GM18502 (cell line): ENCODE measurements around the gene CENPH.
"Not testable (repeated sequence)": the region's sequence is repeated elsewhere in the genome, so short reads cannot be mapped to it uniquely, and the experiment has no call there.

Experiments used
- ATAC-seq: cut with Tn5 transposase; IDR thresholded peaks from one replicate; pipeline ENCODE4 v1.9.1; 2021; ENCODE audit warnings: mild to moderate bottlenecking; ENCODE audit not compliant: unreplicated experiment, poor library complexity

CENPH gene, protein sequence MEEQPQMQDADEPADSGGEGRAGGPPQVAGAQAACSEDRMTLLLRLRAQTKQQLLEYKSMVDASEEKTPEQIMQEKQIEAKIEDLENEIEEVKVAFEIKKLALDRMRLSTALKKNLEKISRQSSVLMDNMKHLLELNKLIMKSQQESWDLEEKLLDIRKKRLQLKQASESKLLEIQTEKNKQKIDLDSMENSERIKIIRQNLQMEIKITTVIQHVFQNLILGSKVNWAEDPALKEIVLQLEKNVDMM

DNA sequence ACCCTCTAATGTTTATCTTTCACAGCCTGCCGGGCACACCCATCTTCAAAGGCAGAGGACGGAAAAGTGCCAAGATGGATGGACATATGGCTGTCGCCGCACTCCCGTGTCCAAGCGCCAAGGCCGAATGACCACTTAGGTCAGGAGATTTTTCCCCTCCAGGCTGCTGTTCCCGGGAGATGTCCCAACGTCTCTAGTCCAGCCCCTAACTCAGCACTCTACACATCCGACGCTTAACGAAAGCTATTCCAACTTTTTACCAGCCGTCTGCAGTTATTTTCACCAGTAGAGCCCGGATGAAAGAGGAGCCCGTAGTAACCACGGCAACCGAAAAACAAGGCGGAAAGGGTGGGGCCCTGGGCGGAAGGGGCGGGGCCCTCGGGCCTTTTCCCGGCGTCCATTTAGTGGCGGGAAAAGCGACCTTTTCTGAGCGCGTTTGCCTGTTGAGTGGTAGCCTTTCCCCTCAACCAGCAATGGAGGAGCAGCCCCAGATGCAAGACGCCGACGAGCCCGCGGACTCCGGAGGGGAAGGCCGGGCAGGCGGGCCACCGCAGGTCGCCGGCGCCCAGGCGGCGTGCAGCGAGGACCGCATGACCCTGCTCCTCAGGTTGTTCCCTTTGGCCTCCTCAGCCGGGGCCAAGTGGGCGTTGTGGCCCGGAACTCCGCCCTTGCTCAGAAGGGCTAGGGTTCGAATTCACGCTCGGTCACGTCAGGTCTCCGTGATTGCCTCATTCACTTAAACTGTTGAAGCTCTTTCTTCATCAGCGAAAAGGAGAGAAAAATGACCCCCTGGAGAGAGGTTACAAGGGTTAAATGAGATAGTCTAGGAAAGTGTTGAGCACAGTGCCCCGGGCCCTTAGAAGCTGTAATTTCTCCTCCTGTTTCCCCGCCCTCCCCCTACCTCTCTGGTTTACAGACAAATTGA, at the start of gene CENPH:
Gene CENPH, plus strand, starts transcription at position 422 of the 925 bp plus-strand sequence. Its CDS starts 52 bp downstream, at position 474.
- ATAC-seq = peak; percentile 94

DNA sequence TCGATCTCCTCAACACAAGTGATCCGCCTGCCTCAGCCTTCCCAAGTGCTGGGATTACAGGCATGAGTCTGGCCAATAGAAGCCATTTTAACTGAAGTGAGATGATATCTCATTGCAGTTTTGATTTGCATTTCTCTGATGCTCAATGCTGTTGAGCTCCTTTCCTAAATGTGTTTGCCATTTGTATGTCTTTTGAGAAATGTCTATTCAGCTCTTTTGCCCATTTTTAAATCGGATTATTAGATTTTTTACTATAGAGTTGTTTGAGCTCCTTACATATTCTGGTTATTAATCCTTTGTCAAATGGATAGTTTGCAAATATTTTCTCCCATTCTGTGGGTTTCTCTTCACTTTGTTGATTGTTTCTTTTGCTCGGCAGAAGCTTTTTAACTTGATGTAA, 49.1 kb upstream of the CENPH start:
- not testable (repeated sequence) for ATAC-seq

DNA sequence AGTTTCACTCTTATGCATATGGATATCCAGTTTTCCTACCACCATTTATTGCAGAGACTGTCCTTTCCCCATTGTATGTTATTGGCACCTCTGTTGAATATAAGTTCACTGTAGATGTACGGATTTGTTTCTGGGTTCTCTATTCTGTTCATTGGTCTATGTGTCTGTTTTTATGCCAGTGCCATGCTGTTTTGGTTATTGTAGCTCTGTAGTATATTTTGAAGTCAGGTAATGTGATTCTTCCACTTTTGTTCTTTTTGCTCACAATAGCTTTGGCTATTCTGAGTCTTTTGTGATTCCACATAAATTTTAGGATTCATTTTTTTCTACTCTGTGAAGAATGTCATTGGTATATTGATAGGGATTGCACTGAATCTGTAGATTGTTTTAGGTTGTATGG, 48.6 kb upstream of the CENPH start:
- no peak for ATAC-seq

DNA sequence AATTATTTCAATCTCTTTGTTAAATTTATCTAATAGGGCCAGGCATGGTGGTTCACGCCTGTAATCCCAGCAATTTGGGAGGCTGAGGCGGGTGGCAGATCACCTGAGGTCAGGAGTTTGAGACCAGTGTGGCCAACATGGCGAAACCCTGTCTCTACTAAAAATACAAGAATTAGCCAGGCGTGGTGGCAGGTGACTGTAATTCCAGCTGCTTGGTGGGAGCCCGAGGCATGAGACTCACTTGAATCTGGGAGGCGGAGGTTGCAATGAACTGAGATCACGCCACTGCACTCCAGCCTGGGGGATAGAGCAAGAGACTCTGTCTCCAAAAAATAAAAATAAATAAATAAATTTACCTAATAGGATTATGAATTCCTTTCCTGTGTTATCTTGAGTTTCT, 40.8 kb upstream of the CENPH start:
- ATAC-seq = not testable (repeated sequence)

DNA sequence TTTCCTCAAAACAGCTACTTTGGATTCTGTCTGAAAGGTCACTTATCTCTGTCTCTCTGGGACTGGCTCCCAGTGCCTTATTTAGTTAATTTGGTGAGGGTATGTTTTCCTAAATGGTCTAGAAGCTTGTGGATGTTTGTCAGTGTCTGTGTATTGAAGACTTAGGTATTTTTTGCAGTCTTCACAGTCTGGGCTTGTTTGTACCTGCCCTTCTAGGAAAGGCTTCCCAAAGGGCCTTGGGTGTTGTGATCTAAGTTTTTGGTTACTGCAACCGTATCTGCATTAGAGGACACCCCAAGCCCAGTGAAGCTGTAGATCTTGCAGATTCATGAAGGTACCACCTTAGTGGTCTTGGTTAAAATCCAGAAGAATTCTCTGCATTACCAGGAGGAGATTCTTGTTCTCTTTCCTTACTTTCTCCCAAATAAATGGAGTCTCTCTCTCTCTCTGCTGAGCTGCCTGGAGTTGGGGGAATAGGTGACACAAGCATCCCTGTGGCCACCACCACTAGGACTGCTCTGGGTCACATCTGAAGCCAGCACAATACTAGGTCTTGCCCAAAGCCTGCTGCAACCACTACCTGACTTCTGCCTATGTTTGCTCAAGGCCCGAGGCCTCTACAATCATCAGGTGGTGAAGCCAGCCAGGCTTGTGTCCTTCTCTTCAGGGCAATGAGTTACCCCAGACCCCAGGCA, 40.3 kb upstream of the CENPH start:
- ATAC-seq = no peak

DNA sequence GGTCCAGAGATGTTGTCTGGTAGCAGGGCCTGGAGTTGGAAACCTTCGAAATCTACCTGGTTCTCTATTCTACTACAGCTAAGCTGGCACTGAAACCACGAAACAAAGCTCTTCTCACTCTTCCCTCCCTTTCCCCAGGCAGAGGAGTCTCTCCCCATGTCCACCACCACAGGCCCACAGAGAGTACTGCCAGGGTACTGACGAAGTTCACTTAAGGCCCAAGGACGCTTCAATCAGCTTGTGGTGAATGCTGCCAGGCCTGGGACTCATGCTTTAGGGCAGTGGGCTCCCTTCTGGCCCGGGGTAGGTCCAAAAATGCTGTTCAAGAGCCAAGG, 39.7 kb upstream of the CENPH start:
- ATAC-seq = no peak

DNA sequence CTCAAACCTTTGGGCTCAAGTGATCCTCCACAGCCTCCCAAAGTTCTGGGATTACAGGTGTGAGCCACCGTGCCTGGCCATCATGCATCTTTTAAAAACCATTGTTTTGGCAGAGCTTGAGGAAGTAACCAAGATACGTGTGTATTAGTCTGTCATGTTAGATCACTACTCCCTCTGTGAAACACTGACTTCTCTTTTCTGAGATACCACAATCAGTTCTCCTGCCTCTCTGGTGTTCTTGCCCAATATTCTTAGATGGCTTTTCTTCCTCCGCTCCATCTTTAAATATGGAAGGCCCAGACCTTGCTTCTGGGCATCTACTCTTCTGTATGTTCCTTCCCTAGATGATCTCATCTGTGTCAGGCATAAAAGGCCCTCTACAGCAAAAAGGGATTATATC, 36.7 kb upstream of the CENPH start:
- ATAC-seq = no peak

DNA sequence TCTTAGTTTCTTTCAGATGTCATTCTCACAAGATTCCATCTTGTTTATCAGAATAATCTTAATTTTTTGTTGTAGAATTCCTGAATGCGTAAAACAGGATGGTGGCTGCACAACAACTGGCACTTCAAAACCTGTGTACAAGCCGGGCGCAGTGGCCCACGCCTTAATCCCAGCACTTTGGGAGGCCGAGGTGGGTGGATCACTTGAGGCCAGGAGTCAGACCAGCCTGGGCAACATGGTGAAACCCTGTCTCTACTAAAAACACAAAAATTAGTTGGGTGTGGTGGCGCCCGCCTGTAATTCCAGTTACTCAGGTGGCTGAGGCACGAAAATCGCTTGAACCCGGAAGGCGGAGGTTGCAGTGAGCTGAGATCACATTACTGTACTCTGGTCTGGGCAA, 32.9 kb upstream of the CENPH start:
- ATAC-seq = no peak

DNA sequence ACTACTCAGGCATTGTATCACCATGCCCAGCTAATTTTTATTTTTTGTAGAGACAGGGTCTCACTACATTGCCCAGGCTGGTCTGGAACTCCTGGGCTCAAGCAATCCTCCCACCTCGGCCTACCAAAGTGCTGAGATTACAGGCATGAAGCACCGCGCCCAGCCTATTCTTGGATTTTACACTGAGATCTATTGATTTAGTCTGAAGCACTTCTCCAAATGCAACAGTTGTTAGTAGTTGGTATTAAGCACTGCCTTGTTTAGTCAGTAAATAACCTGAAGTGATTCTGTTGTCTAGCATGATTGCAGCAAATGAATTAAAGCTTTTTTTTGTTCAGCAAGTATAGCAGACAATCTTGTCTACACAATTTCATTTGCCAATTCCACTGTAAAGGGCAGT, 31.3 kb upstream of the CENPH start:
- no peak for ATAC-seq

DNA sequence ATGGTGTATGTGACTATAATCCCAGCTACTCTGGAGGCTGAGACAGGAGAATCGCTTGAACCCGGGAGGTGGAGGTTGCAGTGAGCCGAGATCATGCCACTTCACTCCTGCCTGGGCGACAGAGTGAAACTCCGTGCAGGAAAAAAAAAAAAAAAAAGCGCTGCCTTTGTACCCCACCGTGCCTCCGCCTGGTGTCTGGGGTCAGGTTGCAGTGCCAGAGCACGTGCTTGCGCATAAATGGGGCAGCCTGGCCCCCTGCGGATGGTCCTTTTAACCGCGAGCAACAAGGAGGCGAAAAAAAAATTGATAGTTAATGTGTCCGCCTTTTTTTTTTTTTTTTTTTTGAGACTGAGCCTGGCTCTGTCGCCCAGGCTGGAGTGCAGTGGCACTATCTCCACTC, 28.7 kb upstream of the CENPH start:
- ATAC-seq = no peak

DNA sequence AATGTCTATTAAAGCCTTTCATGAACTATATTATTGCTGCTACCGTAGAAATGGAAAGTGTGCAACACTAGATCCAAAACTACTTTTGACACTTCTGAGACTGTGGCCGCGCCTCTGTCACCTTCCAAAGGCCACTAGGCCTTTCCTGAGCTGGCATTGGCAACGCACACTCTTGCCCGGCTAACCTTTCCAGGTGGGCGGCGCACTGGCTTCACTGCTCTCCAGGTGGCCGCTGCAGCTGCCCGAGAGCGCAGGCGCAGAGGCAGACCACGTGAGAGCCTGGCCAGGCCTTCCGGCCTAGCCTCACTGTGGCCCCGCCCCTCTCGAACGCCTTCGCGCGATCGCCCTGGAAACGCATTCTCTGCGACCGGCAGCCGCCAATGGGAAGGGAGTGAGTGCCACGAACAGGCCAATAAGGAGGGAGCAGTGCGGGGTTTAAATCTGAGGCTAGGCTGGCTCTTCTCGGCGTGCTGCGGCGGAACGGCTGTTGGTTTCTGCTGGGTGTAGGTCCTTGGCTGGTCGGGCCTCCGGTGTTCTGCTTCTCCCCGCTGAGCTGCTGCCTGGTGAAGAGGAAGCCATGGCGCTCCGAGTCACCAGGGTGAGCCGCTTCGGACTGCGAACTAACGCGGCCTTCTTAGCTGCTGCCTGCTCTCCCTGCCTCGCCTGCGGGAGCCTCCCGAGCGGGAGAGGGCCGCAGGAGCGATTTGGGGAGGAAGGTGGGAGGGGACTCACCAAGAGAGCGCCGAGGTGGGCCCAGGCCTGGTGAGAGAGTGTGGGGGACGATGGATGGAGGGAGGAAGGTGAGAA, 22.5 kb upstream of the CENPH start, which contains the start of gene CCNB1:
Gene CCNB1, plus strand, starts transcription at position 465 of the 807 bp plus-strand sequence. Its CDS starts 113 bp downstream, at position 578.
- peak; percentile 99 for ATAC-seq

DNA sequence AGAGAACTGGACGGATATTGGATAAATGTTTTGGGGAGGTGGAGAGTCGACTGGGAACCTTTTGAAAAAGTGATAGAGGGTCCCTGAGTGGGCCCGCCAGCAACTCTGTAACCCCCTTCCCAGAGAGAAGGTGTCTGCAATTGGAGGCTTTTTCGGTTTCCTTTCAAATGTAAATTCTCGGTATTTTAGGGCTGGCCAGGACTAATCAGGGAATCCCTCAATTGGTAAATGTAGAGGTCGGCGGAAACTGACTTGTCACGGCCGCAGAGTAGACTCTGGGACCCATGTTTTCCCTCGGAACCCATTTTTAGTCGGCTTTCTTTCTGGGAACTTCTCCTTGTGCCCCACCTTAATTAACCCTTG, 21.9 kb upstream of the CENPH start:
- no peak for ATAC-seq

DNA sequence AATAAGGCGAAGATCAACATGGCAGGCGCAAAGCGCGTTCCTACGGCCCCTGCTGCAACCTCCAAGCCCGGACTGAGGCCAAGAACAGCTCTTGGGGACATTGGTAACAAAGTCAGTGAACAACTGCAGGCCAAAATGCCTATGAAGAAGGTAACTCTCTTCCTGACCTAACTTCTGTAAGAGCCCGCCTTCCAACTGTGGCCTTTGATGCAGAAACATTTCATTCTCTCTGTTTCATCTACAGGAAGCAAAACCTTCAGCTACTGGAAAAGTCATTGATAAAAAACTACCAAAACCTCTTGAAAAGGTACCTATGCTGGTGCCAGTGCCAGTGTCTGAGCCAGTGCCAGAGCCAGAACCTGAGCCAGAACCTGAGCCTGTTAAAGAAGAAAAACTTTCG, 21.5 kb upstream of the CENPH start:
- no peak for ATAC-seq

DNA sequence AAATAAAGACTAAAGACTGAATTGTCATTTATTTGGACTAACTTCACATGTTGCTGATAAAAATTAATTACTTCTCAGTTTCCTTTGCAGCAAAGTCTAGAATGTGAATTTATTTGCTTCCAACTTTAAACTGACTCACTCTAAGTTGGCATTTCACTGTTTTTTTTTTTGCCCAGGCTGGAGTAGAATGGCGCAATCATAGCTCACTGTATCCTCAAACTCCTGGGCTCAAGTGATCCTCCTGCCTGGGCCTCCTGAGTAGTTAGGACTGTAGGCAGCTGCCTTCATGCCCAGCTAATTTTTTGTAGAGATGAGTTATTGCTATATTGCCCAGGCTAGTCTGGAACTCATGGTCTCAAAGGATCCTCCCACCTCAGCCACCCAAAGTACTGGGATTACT, 18.9 kb upstream of the CENPH start:
- no peak for ATAC-seq

DNA sequence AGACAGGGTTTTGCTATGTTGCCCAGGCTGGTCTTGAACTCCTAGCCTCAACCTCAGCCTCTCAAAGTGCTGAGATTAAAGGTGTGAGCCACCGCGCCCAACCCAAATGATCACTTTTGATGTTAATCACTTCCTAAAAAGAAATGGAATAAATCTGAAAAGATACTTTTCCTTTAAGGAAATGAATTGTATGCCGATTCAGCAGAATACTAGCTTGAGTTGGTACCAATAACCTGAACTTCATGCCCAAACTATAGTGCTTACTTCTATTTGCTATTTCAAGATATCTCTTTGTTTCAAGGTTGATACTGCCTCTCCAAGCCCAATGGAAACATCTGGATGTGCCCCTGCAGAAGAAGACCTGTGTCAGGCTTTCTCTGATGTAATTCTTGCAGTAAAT, 18.4 kb upstream of the CENPH start:
- ATAC-seq = no peak

DNA sequence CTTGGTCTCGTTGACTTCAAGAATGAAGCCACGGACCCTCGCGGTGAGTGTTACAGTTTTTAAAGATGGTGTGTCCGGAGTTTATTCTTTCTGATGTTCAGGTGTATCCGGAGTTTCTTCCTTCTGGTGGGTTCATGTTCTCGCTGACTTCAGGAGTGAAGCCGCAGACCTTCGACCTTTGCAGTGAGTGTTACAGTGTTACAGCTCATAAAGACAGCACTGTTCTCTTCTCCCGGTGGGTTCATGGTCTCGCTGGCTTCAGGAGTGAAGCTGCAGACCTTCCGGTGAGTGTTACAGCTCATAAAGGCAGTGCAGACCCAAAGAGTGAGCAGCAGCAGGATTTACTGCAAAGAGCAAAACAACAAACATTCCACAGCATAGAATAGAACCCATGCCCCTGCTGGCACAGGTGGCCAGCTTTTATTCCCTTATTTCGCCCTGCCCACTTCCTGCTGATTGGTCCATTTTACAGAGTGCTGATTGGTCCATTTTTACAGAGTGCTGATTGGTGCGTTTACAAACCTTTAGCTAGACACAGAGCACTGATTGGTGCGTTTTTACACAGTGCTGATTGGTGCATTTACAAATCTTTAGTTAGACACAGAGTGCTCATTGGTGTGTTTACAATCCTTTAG, 7.6 kb upstream of the CENPH start:
- not testable (repeated sequence) for ATAC-seq

DNA sequence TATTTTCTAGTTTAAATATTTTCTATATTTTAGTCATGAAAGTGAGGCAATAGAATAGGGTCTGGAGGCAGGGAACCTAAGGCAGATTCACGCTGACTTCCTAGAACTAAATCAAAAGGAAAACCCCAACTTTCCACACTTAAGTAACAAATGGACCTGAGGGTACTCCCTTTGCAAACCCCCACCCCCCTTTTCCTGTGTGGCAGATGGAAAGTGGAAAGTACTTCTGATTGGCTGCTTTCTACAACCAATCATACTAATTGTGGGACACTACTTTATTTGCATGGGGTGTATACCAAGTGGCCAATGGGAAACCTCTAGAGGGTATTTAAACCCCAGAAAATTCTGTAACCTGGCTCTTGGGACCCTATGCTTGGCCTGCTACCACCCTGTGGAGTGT, 4.8 kb upstream of the CENPH start:
- no peak for ATAC-seq

DNA sequence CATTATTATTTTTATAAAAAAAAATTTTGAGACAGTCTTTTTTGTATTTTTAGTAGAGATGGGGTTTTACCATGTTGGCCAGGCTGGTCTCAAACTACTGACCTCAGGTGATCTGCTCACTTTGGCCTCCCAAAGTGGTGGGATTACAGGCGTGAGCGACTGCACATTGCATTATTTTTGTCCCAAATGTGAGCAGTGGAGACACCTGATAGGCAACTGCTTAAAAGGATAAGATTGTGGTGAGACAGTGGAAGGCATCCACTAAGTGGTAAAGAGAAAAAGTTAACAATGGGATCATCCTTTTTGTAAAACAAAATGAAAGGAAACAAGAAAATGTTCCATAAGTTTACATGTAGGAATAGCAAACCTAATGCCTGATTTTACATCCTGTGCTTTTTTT, 2.0 kb upstream of the CENPH start:
- ATAC-seq = no peak

DNA sequence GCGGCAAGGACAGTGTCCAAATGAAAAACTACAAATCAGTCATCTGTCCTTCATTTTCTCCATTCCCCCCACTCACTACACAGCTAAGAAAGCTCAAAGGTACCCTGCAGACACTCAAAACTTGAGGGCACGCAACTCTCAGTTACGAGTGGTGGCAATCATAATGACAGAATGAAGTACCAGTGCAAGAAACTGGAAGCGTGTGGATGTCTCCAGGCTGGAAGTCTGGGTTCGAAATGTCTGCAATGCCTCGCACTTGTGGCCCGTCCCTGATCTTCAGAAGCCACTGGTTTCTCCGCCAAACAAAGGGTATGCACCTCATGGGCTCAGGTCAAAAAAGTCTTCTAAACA, 597 bp upstream of the CENPH start:
- peak; percentile 1 for ATAC-seq

DNA sequence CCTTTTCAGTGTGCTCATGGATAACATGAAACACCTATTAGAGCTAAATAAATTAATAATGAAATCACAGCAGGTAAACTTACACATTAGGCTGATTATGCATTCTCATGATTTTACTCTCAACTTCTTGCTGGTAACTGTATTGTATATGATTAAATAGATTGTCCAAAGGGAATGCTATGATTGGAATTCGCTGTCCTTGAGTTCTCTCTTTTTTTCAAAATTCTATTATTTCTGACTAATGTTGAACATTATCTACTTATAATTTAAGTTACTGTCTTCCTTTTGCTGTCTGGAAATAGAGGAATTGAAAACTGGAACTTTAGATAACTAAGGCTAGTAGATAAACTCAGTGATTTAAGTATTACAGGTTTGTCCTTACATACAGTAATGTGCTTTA, 13.1 kb downstream of the CENPH start:
- ATAC-seq = no peak
